Mesendoderm (in vitro differentiated cells): Measurements from ENCODE around the gene AGO4.
"Not testable (repeated sequence)": the region's sequence is repeated elsewhere in the genome, so short reads cannot be mapped to it uniquely, and the experiment has no call there.

Experiments
- DNase-seq: peaks from one replicate; pipeline ENCODE4 v3.0.0; 2013
- H2AK5ac ChIP-seq: 2 replicates; pipeline ENCODE4 v1.6.1; 2013; ENCODE audit warnings: low read length, inconsistent platforms
- H2BK120ac ChIP-seq: 2 replicates; pipeline ENCODE4 v1.6.1; 2013; ENCODE audit warnings: low read depth, mild to moderate bottlenecking, low read length, moderate library complexity, mixed read lengths
- H2BK15ac ChIP-seq: replicated peaks from 2 replicates; pipeline ENCODE4 v1.6.1; 2013; ENCODE audit warnings: low read depth, mild to moderate bottlenecking, moderate library complexity
- H2BK5ac ChIP-seq: 2 replicates; pipeline ENCODE4 v1.6.1; 2013; ENCODE audit warnings: low read length, inconsistent platforms
- H3K18ac ChIP-seq: 2 replicates; pipeline ENCODE4 v1.6.1; 2013; ENCODE audit warnings: mild to moderate bottlenecking, low read length, mixed read lengths
- H3K23ac ChIP-seq: one replicate; pipeline ENCODE4 v1.6.1; 2013; ENCODE audit warnings: low read length
- H3K27ac ChIP-seq: 2 replicates; pipeline ENCODE4 v1.5.1; 2013; ENCODE audit warnings: low read depth, mild to moderate bottlenecking, inconsistent platforms, low read length, moderate library complexity
- H3K27me3 ChIP-seq: 2 replicates; pipeline ENCODE4 v1.6.1; 2013; ENCODE audit warnings: low read length, control low read depth, mild to moderate bottlenecking, inconsistent platforms; ENCODE audit not compliant: insufficient read depth, poor library complexity
- H3K36me3 ChIP-seq: 2 replicates; pipeline ENCODE4 v1.6.1; 2013; ENCODE audit warnings: low read length, inconsistent platforms; ENCODE audit not compliant: control insufficient read depth, insufficient read depth
- H3K4ac ChIP-seq: one replicate; pipeline ENCODE4 v1.6.1; 2013; ENCODE audit warnings: low read depth, mild to moderate bottlenecking, low read length, moderate library complexity
- H3K4me1 ChIP-seq: 2 replicates; pipeline ENCODE4 v1.6.1; 2013; ENCODE audit warnings: low read depth, low read length, inconsistent platforms; ENCODE audit not compliant: control insufficient read depth
- H3K4me2 ChIP-seq: 2 replicates; pipeline ENCODE4 v1.6.1; 2013; ENCODE audit warnings: low read length
- H3K4me3 ChIP-seq: 2 replicates; pipeline ENCODE4 v1.5.1; 2013; ENCODE audit warnings: mild to moderate bottlenecking, low read length
- H3K56ac ChIP-seq: one replicate; pipeline ENCODE4 v1.6.1; 2013; ENCODE audit warnings: low read length
- H3K79me1 ChIP-seq: 2 replicates; pipeline ENCODE4 v1.6.1; 2013; ENCODE audit warnings: low read length, inconsistent platforms
- H3K79me2 ChIP-seq: 2 replicates; pipeline ENCODE4 v1.6.1; 2013; ENCODE audit warnings: mild to moderate bottlenecking, low read length; ENCODE audit not compliant: control insufficient read depth, insufficient read depth
- H3K9ac ChIP-seq: 2 replicates; pipeline ENCODE4 v1.6.1; 2013; ENCODE audit warnings: low read length, inconsistent platforms
- H4K5ac ChIP-seq: one replicate; pipeline ENCODE4 v1.6.1; 2013; ENCODE audit warnings: low read length
- H4K8ac ChIP-seq: one replicate; pipeline ENCODE4 v1.6.1; 2013; ENCODE audit warnings: low read depth, mild to moderate bottlenecking, control low read depth, low read length, moderate library complexity
- WGBS: extraction: QIAGEN DNeasy Blood & Tissue Kit; methylation state at CpG from one replicate; pipeline ENCODE4 v1.1.7; 2013; ENCODE audit warnings: low lambda C conversion rate, missing lambda C conversion rate; ENCODE audit not compliant: insufficient coverage; ENCODE audit errors: extremely low coverage; 5-methylcytosine and 5-hydroxymethylcytosine counted together

The AGO4 gene

GRCh38 chr1:35788139-35788538 lies 19.7 kb upstream of the AGO4 start:
- H3K23ac ChIP-seq: no peak overlapping the region
- H3K4ac ChIP-seq: no peak overlapping the region
- no peak overlapping the region for H3K18ac ChIP-seq
- WGBS: no CpG with 5 or more reads among the region's 3 CpGs
- no peaks in the 10 kb centered on the region for H3K36me3 ChIP-seq
- no peak overlapping the region for H3K4me2 ChIP-seq
- H2AK5ac ChIP-seq: no peak overlapping the region
- H3K56ac ChIP-seq: no peak overlapping the region
- H2BK5ac ChIP-seq: no peak overlapping the region
- H4K8ac ChIP-seq: no peak overlapping the region
- no peaks in the 10 kb centered on the region for H3K79me1 ChIP-seq
- no peak overlapping the region for H3K9ac ChIP-seq
- no peak overlapping the region for H3K4me3 ChIP-seq
- no peak overlapping the region for H2BK15ac ChIP-seq
- H3K27me3 ChIP-seq: no peaks in the 10 kb centered on the region
- DNase-seq: no peak
- H3K79me2 ChIP-seq: no peaks in the 10 kb centered on the region
- H3K4me1 ChIP-seq: no peaks in the 10 kb centered on the region
- no peak overlapping the region for H4K5ac ChIP-seq
- H2BK120ac ChIP-seq: no peak overlapping the region
- H3K27ac ChIP-seq: no peak overlapping the region

DNA sequence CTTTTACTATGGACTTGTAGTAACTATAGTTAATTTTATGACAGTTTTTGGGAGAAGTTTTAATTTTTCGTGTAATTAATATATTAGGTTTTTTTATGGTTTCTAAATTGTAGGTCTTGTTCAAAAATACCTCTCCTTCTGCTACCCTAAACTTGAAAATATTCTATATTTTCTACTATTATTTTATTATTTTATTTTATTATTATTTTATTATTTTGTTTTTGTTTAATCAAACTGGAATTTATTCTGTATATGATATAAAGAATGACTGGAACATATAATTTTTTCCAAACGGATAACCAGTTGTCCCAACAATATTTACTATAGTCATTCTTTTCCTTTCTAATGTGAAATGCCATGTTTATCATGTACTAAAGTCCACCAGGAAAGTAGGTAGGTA lies 17.1 kb upstream of the AGO4 start:
- Histone ChIP-seq H2BK15ac (no peak overlapping the region), H2AK5ac (no peak overlapping the region), H3K27me3 (no peaks in the 10 kb centered on the region), H3K4ac (no peak overlapping the region), H3K18ac (no peak overlapping the region), H3K9ac (no peak overlapping the region), H4K5ac (no peak overlapping the region), H3K79me2 (no peaks in the 10 kb centered on the region), H3K4me3 (no peak overlapping the region), H3K4me2 (no peak overlapping the region), H3K79me1 (no peaks in the 10 kb centered on the region), H3K36me3 (no peaks in the 10 kb centered on the region), H3K27ac (no peak overlapping the region), H2BK120ac (no peak overlapping the region), H3K56ac (no peak overlapping the region), H4K8ac (no peak overlapping the region), H2BK5ac (no peak overlapping the region), H3K23ac (no peak overlapping the region), H3K4me1 (no peaks in the 10 kb centered on the region)
- 100% methylated on average over 1 of the region's 2 CpGs for WGBS
- DNase-seq: no peak

DNA sequence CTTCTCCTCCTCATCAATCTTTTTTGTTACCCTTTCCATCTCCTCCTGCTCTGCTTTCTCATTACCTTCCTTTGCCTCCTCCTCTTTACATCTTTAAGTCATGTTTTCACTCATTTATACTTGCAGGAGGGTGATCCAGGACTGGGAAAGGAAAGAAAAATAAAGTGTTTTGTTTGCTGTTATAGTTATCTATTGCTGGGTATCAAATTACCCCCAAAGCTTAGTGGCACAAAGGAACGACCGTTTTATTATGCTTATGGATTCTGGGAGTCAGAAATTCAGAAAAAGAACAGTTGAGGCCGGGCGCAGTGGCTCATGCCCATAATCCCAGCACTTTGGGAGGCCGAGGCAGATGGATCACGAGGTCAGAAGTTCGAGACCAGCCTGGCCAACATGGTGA lies 12.5 kb upstream of the AGO4 start:
- no peak overlapping the region for H4K5ac ChIP-seq
- H4K8ac ChIP-seq: no peak overlapping the region
- H3K23ac ChIP-seq: no peak overlapping the region
- no peak overlapping the region for H3K18ac ChIP-seq
- no peak overlapping the region for H2BK5ac ChIP-seq
- no peak overlapping the region for H3K4ac ChIP-seq
- no peak overlapping the region for H3K4me3 ChIP-seq
- no CpG with 5 or more reads among the region's 7 CpGs for WGBS
- H3K79me2 ChIP-seq: no peaks in the 10 kb centered on the region
- H3K36me3 ChIP-seq: no peaks in the 10 kb centered on the region
- H3K4me2 ChIP-seq: no peak overlapping the region
- H3K56ac ChIP-seq: no peak overlapping the region
- H3K4me1 ChIP-seq: no peaks in the 10 kb centered on the region
- no peak overlapping the region for H2BK120ac ChIP-seq
- no peaks in the 10 kb centered on the region for H3K27me3 ChIP-seq
- H3K27ac ChIP-seq: no peak overlapping the region
- no peak overlapping the region for H3K9ac ChIP-seq
- no peak for DNase-seq
- no peak overlapping the region for H2BK15ac ChIP-seq
- H2AK5ac ChIP-seq: no peak overlapping the region
- H3K79me1 ChIP-seq: no peaks in the 10 kb centered on the region

GRCh38 chr1:35797380-35797779 lies 10.4 kb upstream of the AGO4 start:
- DNase-seq: no peak

GRCh38 chr1:35798019-35798418 lies 9.8 kb upstream of the AGO4 start:
- not testable (repeated sequence) for H3K4me1 ChIP-seq, H3K9ac ChIP-seq, H3K56ac ChIP-seq, H2BK120ac ChIP-seq, H3K18ac ChIP-seq, H3K4ac ChIP-seq, H3K27me3 ChIP-seq, H2AK5ac ChIP-seq, H3K27ac ChIP-seq, H3K23ac ChIP-seq, H4K5ac ChIP-seq, H3K4me3 ChIP-seq, H2BK15ac ChIP-seq, DNase-seq, H3K4me2 ChIP-seq, H3K79me2 ChIP-seq, H2BK5ac ChIP-seq, H3K79me1 ChIP-seq, H3K36me3 ChIP-seq, H4K8ac ChIP-seq
- no CpG with 5 or more reads among the region's 2 CpGs for WGBS

More at GRCh38 chr1:35797380-35797779, 10.4 kb upstream of the AGO4 start:
- Histone ChIP-seq H2BK15ac (no peak overlapping the region), H3K27me3 (no peaks in the 10 kb centered on the region), H3K79me1 (no peaks in the 10 kb centered on the region), H3K9ac (no peak overlapping the region), H3K4me3 (no peak overlapping the region), H3K79me2 (no peaks in the 10 kb centered on the region), H2BK120ac (no peak overlapping the region), H3K27ac (no peak overlapping the region), H4K8ac (no peak overlapping the region), H3K23ac (no peak overlapping the region), H4K5ac (no peak overlapping the region), H3K4me2 (no peak overlapping the region), H3K36me3 (no peaks in the 10 kb centered on the region), H3K18ac (no peak overlapping the region), H2BK5ac (no peak overlapping the region), H3K56ac (no peak overlapping the region), H3K4me1 (no peaks in the 10 kb centered on the region), H3K4ac (no peak overlapping the region), H2AK5ac (no peak overlapping the region)
- no CpG with 5 or more reads among the region's 5 CpGs for WGBS

GRCh38 chr1:35800167-35800887 lies 7.5 kb upstream of the AGO4 start:
- H3K27ac ChIP-seq, H3K4me1 ChIP-seq, H2AK5ac ChIP-seq, H2BK5ac ChIP-seq, DNase-seq, H3K36me3 ChIP-seq, H2BK120ac ChIP-seq, H4K5ac ChIP-seq, H2BK15ac ChIP-seq, H3K56ac ChIP-seq, H3K4me2 ChIP-seq, H3K9ac ChIP-seq, H3K4me3 ChIP-seq, H3K27me3 ChIP-seq, H3K79me1 ChIP-seq, H3K23ac ChIP-seq, H4K8ac ChIP-seq, H3K18ac ChIP-seq, H3K4ac ChIP-seq, H3K79me2 ChIP-seq: not testable (repeated sequence)
- no CpG with 5 or more reads among the region's 11 CpGs for WGBS
